ENCODE results near the gene CUL1. TPM values are rescaled to one million over a fixed set of nuclear protein-coding genes. Genes with fewer than 3 reads are reported as not detected.

CUL1 gene
- total and polyA plus RNA-seq, 7 experiments from 2014 or later: 39.0 to 74.0 (median 53.6) TPM

GRCh38 chr7:148718431-148718830, 19.7 kb downstream of the CUL1 start:
- Mint-ChIP-seq H3K4me1 (peaks cover 52 to 98% (median 91%) of the 10 kb centered on the region in 7 donors), H3K27me3 (no peaks in the 10 kb centered on the region), H3K4me3 (peak overlapping the region in 7 of 10 donors; percentile 0 to 54 (median 39)), H3K27ac (peak overlapping the region in 1 of 9 donors; percentile 5), H3K36me3 (peaks cover 8 to 24% (median 16%) of the 10 kb centered on the region in 5 donors), H3K9me3 (peaks cover 0 to 7% (median 0%) of the 10 kb centered on the region in 11 donors)
- Histone ChIP-seq H3K9me3 (ENCODE audit: control insufficient read depth in 2 of 3, low read length in 3 of 3) (no peaks in the 10 kb centered on the region), H3K27ac (ENCODE audit: low read depth, low read length) (no peak overlapping the region), H3K36me3 (ENCODE audit: control insufficient read depth in 2 of 3, insufficient read depth in 3 of 3, low read length in 3 of 3) (no peaks in the 10 kb centered on the region), H3K4me1 (ENCODE audit: control insufficient read depth in 2 of 2, insufficient read depth in 2 of 2, low read length in 2 of 2) (peaks cover 32 to 52% of the 10 kb centered on the region in 2 donors), H3K27me3 (ENCODE audit: control insufficient read depth in 2 of 2, insufficient read depth in 2 of 2, low read length in 2 of 2) (no peaks in the 10 kb centered on the region), H3K4me3 (ENCODE audit: low read length) (no peak overlapping the region)
- ChIA-PET CTCF (interaction anchor here (0.7 kb wide), 1 partner anchor 20 kb away, joined by 3 read pairs; no protein-coding TSS in a partner anchor), POLR2A (interaction anchor here (1.2 kb wide), 1 partner anchor 20 kb away, joined by 3 read pairs; no protein-coding TSS in a partner anchor)
- no peak for ATAC-seq
- DNase-seq: no peak
- intact Hi-C loops (cut with micrococcal nuclease): no loop called here

- Mint-ChIP-seq H3K27me3 (no peaks in the 10 kb centered on the region), H3K4me1 (peaks cover 57 to 98% (median 92%) of the 10 kb centered on the region in 7 donors), H3K4me3 (peak overlapping the region in 4 of 10 donors; percentile 8 to 37 (median 24)), H3K27ac (peak overlapping the region in 2 of 9 donors; percentile 3 to 6), H3K36me3 (peaks cover 8 to 21% (median 13%) of the 10 kb centered on the region in 5 donors), H3K9me3 (peaks cover 0 to 7% (median 0%) of the 10 kb centered on the region in 11 donors)
- DNase-seq: no peak
- ChIA-PET CTCF (no interaction called here), POLR2A (interaction anchor here (0.7 to 1.3 kb wide), 3 partner anchors 11 to 22 kb away, joined by 3 to 5 read pairs (median 3); no protein-coding TSS in a partner anchor)
- Histone ChIP-seq H3K27me3 (ENCODE audit: control insufficient read depth in 2 of 2, insufficient read depth in 2 of 2, low read length in 2 of 2) (no peaks in the 10 kb centered on the region), H3K4me3 (ENCODE audit: low read length) (no peak overlapping the region), H3K9me3 (ENCODE audit: control insufficient read depth in 2 of 3, low read length in 3 of 3) (no peaks in the 10 kb centered on the region), H3K36me3 (ENCODE audit: control insufficient read depth in 2 of 3, insufficient read depth in 3 of 3, low read length in 3 of 3) (no peaks in the 10 kb centered on the region), H3K4me1 (ENCODE audit: control insufficient read depth in 2 of 2, insufficient read depth in 2 of 2, low read length in 2 of 2) (peaks cover 24 to 47% of the 10 kb centered on the region in 2 donors), H3K27ac (ENCODE audit: low read depth, low read length) (no peak overlapping the region)
- ATAC-seq: no peak
- intact Hi-C loops (cut with micrococcal nuclease): no loop called here
Observed at GRCh38 chr7:148719753-148720152, 21.1 kb downstream of the CUL1 start.

DNA sequence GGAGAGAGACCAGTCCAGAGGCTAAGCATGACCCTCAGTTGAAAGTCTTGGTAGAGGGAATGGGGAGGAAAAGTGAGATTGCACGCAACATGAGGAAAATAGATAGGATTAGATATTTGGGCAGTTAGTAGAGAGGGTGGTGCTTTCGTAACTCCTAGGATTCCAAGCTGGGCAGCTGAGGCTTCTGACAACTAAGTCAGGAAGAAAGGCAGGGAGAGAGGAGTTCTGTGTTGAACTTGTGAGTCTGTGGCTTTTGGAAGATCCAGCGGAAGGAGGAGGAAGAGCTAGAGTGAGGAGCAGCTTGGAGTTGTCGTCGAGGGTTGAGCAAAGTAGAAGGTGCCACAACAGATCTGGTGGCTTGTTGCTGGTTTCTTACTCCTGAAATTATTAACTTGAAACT, 21.8 kb downstream of the CUL1 start:
- Mint-ChIP-seq H3K36me3 (peaks cover 8 to 21% (median 11%) of the 10 kb centered on the region in 5 donors), H3K27ac (peak overlapping the region in 5 of 9 donors; percentile 1 to 63 (median 44)), H3K9me3 (peaks cover 0 to 7% (median 0%) of the 10 kb centered on the region in 11 donors), H3K4me3 (peak overlapping the region in 9 of 10 donors; percentile 2 to 74 (median 19)), H3K27me3 (no peaks in the 10 kb centered on the region), H3K4me1 (peaks cover 57 to 98% (median 92%) of the 10 kb centered on the region in 7 donors)
- Histone ChIP-seq H3K27me3 (ENCODE audit: control insufficient read depth in 2 of 2, insufficient read depth in 2 of 2, low read length in 2 of 2) (no peaks in the 10 kb centered on the region), H3K4me3 (ENCODE audit: low read length) (no peak overlapping the region), H3K27ac (ENCODE audit: low read depth, low read length) (no peak overlapping the region), H3K9me3 (ENCODE audit: control insufficient read depth in 2 of 3, low read length in 3 of 3) (no peaks in the 10 kb centered on the region), H3K36me3 (ENCODE audit: control insufficient read depth in 2 of 3, insufficient read depth in 3 of 3, low read length in 3 of 3) (no peaks in the 10 kb centered on the region), H3K4me1 (ENCODE audit: control insufficient read depth in 2 of 2, insufficient read depth in 2 of 2, low read length in 2 of 2) (peaks cover 30 to 53% of the 10 kb centered on the region in 2 donors)
- POLR2A ChIA-PET: interaction anchor here (0.9 to 1.3 kb wide), 3 partner anchors 16 to 22 kb away, joined by 3 to 5 read pairs (median 4); partner anchors contain the start of gene CUL1
- CTCF ChIA-PET: interaction anchor here (1.0 kb wide), 1 partner anchor 136 kb away, joined by 4 read pairs; no protein-coding TSS in a partner anchor
- ATAC-seq (no peak), DNase-seq (no peak)
- intact Hi-C loops (cut with micrococcal nuclease): no loop called here

- Mint-ChIP-seq H3K4me3 (peak overlapping the region in 6 of 10 donors; percentile 11 to 84 (median 44)), H3K9me3 (peaks cover 0 to 7% (median 0%) of the 10 kb centered on the region in 11 donors), H3K4me1 (peaks cover 63 to 98% (median 92%) of the 10 kb centered on the region in 7 donors), H3K27ac (peak overlapping the region in 3 of 9 donors; percentile 14 to 45 (median 41)), H3K27me3 (no peaks in the 10 kb centered on the region), H3K36me3 (peaks cover 7 to 15% (median 8%) of the 10 kb centered on the region in 5 donors)
- DNase-seq (no peak), ATAC-seq (no peak)
- H3K4me1 ChIP-seq (ENCODE audit: control insufficient read depth in 2 of 2, insufficient read depth in 2 of 2, low read length in 2 of 2): peaks cover 38 to 60% of the 10 kb centered on the region in 2 donors
- no peaks in the 10 kb centered on the region for H3K36me3 ChIP-seq (ENCODE audit: control insufficient read depth in 2 of 3, insufficient read depth in 3 of 3, low read length in 3 of 3)
- H3K4me3 ChIP-seq (ENCODE audit: low read length): no peak overlapping the region
- intact Hi-C loops (cut with micrococcal nuclease): no loop called here
- POLR2A ChIA-PET: interaction anchor here (0.9 to 1.5 kb wide), 2 partner anchors 21 to 23 kb away, joined by 4 to 6 read pairs; partner anchors contain the start of gene CUL1
- H3K27me3 ChIP-seq (ENCODE audit: control insufficient read depth in 2 of 2, insufficient read depth in 2 of 2, low read length in 2 of 2): no peaks in the 10 kb centered on the region
- H3K27ac ChIP-seq (ENCODE audit: low read depth, low read length): no peak overlapping the region
- no peaks in the 10 kb centered on the region for H3K9me3 ChIP-seq (ENCODE audit: control insufficient read depth in 2 of 3, low read length in 3 of 3)
- CTCF ChIA-PET: interaction anchor here (0.8 to 1.0 kb wide), 2 partner anchors 135 to 140 kb away, joined by 3 to 4 read pairs; no protein-coding TSS in a partner anchor
Observed at GRCh38 chr7:148721390-148721789, 22.7 kb downstream of the CUL1 start.

GRCh38 chr7:148722340-148723165, 23.9 kb downstream of the CUL1 start:
- ATAC-seq: peak; percentile 72
- Histone ChIP-seq H3K27me3 (ENCODE audit: control insufficient read depth in 2 of 2, insufficient read depth in 2 of 2, low read length in 2 of 2) (no peaks in the 10 kb centered on the region), H3K36me3 (ENCODE audit: control insufficient read depth in 2 of 3, insufficient read depth in 3 of 3, low read length in 3 of 3) (no peaks in the 10 kb centered on the region), H3K4me1 (ENCODE audit: control insufficient read depth in 2 of 2, insufficient read depth in 2 of 2, low read length in 2 of 2) (peaks cover 49 to 68% of the 10 kb centered on the region in 2 donors), H3K9me3 (ENCODE audit: control insufficient read depth in 2 of 3, low read length in 3 of 3) (no peaks in the 10 kb centered on the region), H3K4me3 (ENCODE audit: low read length) (peak overlapping the region; percentile 13), H3K27ac (ENCODE audit: low read depth, low read length) (peak overlapping the region; percentile 34)
- ChIA-PET POLR2A (interaction anchor here (0.7 to 1.5 kb wide), 3 partner anchors 19 to 355 kb away, joined by 3 to 6 read pairs (median 3); no protein-coding TSS in a partner anchor), CTCF (no interaction called here)
- H3K4me3 Mint-ChIP-seq: peak overlapping the region; percentile 23 to 84 (median 66)
- H3K27ac Mint-ChIP-seq: peak overlapping the region in 6 of 9 donors; percentile 45 to 85 (median 66)
- DNase-seq: peak in 6 of 9 donors; percentile 27 to 56 (median 42)
- H3K4me1 Mint-ChIP-seq: peaks cover 67 to 98% (median 93%) of the 10 kb centered on the region in 7 donors
- peaks cover 0 to 2% (median 0%) of the 10 kb centered on the region in 11 donors for H3K9me3 Mint-ChIP-seq
- H3K36me3 Mint-ChIP-seq: peaks cover 3 to 10% (median 3%) of the 10 kb centered on the region in 5 donors
- no peaks in the 10 kb centered on the region for H3K27me3 Mint-ChIP-seq
- intact Hi-C loops (cut with micrococcal nuclease): no loop called here

- peaks cover 72 to 98% (median 93%) of the 10 kb centered on the region in 7 donors for H3K4me1 Mint-ChIP-seq
- Histone ChIP-seq H3K36me3 (ENCODE audit: control insufficient read depth in 2 of 3, insufficient read depth in 3 of 3, low read length in 3 of 3) (no peaks in the 10 kb centered on the region), H3K4me3 (ENCODE audit: low read length) (peak overlapping the region; percentile 12), H3K27me3 (ENCODE audit: control insufficient read depth in 2 of 2, insufficient read depth in 2 of 2, low read length in 2 of 2) (no peaks in the 10 kb centered on the region), H3K27ac (ENCODE audit: low read depth, low read length) (no peak overlapping the region), H3K4me1 (ENCODE audit: control insufficient read depth in 2 of 2, insufficient read depth in 2 of 2, low read length in 2 of 2) (peaks cover 50 to 68% of the 10 kb centered on the region in 2 donors), H3K9me3 (ENCODE audit: control insufficient read depth in 2 of 3, low read length in 3 of 3) (no peaks in the 10 kb centered on the region)
- DNase-seq (no peak), ATAC-seq (peak; percentile 3)
- POLR2A ChIA-PET: interaction anchor here (0.7 kb wide), 1 partner anchor 20 kb away, joined by 3 read pairs; no protein-coding TSS in a partner anchor
- H3K27ac Mint-ChIP-seq: peak overlapping the region in 4 of 9 donors; percentile 25 to 81 (median 66)
- peak overlapping the region; percentile 23 to 84 (median 66) for H3K4me3 Mint-ChIP-seq
- H3K27me3 Mint-ChIP-seq: no peaks in the 10 kb centered on the region
- intact Hi-C loops (cut with micrococcal nuclease): no loop called here
- peaks cover 0 to 6% (median 0%) of the 10 kb centered on the region in 5 donors for H3K36me3 Mint-ChIP-seq
- CTCF ChIA-PET: interaction anchor here (0.6 to 0.8 kb wide), 4 partner anchors 17 to 174 kb away, joined by 4 to 7 read pairs (median 5); no protein-coding TSS in a partner anchor
- H3K9me3 Mint-ChIP-seq: no peaks in the 10 kb centered on the region
Observed at GRCh38 chr7:148723166-148723559, 24.5 kb downstream of the CUL1 start.

Measured in naive thymus-derived CD4-positive, alpha-beta T cell (primary cell).